ENCODE measurements around the gene ENO2. TPM values are rescaled to one million over a fixed set of nuclear protein-coding genes. Genes with fewer than 3 reads are reported as not detected.

The ENO2 gene
- total RNA-seq, 1 donor from 2014 or later, result 41.8 TPM

DNA sequence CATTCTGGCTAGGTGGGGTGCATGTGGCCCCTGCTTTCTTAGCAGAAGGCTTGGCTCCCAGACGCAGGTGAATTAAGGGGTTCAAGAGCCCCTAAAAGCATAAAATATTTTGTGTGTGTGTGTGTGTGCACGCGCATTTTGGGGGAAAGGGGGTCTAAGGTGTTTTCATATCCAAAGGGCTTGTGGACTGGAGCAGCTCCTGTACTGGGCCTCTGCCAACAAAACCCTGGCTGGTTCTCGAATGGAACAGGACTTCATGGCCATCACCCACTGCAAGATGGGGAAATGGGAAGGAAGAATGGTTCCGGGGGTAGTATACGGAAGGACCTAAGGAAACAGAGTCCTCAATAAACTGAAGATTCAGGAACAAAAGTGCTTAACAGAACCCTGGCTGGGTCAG is 9.5 kb downstream of the ENO2 start:
- intact Hi-C loops (cut with DNase I), result no loop called here
- no peaks in the 10 kb centered on the region for H3K9me3 ChIP-seq
- peaks cover 29% of the 10 kb centered on the region for H3K4me1 ChIP-seq
- no peak for ATAC-seq
- no peaks in the 10 kb centered on the region for H3K36me3 ChIP-seq
- no peak overlapping the region for H3K4me3 ChIP-seq
- H3K27me3 ChIP-seq, result no peaks in the 10 kb centered on the region
- peak overlapping the region; percentile 92 for H3K27ac ChIP-seq
- no peak for DNase-seq
- TF ChIP-seq, protein P1, sequence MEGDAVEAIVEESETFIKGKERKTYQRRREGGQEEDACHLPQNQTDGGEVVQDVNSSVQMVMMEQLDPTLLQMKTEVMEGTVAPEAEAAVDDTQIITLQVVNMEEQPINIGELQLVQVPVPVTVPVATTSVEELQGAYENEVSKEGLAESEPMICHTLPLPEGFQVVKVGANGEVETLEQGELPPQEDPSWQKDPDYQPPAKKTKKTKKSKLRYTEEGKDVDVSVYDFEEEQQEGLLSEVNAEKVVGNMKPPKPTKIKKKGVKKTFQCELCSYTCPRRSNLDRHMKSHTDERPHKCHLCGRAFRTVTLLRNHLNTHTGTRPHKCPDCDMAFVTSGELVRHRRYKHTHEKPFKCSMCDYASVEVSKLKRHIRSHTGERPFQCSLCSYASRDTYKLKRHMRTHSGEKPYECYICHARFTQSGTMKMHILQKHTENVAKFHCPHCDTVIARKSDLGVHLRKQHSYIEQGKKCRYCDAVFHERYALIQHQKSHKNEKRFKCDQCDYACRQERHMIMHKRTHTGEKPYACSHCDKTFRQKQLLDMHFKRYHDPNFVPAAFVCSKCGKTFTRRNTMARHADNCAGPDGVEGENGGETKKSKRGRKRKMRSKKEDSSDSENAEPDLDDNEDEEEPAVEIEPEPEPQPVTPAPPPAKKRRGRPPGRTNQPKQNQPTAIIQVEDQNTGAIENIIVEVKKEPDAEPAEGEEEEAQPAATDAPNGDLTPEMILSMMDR (IDR thresholded peaks at IDR 0.05), result no peak

DNA sequence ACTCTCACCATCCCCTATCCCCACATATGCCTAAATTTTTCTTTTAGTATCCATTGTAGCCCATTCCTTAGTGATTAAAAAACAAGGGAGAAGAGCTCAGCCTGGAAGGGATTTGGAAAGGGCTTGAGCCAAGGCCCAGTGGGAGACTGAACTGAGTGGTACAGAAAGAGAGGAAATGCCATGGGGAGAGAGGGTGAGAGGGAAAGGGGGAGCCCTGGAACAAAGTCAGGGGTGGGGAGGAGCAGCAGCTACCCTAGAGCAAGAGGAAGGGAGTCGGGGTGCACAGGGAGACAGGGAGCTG is 10.8 kb downstream of the ENO2 start:
- no peak for DNase-seq
- no peaks in the 10 kb centered on the region for H3K27me3 ChIP-seq
- TF ChIP-seq, protein P1 (IDR thresholded peaks at IDR 0.05), result no peak
- no peaks in the 10 kb centered on the region for H3K9me3 ChIP-seq
- ATAC-seq, result no peak
- intact Hi-C loops (cut with DNase I), result no loop called here
- peak overlapping the region; percentile 92 for H3K27ac ChIP-seq
- H3K4me1 ChIP-seq, result peaks cover 42% of the 10 kb centered on the region
- no peaks in the 10 kb centered on the region for H3K36me3 ChIP-seq
- H3K4me3 ChIP-seq, result peak overlapping the region; percentile 84

DNA sequence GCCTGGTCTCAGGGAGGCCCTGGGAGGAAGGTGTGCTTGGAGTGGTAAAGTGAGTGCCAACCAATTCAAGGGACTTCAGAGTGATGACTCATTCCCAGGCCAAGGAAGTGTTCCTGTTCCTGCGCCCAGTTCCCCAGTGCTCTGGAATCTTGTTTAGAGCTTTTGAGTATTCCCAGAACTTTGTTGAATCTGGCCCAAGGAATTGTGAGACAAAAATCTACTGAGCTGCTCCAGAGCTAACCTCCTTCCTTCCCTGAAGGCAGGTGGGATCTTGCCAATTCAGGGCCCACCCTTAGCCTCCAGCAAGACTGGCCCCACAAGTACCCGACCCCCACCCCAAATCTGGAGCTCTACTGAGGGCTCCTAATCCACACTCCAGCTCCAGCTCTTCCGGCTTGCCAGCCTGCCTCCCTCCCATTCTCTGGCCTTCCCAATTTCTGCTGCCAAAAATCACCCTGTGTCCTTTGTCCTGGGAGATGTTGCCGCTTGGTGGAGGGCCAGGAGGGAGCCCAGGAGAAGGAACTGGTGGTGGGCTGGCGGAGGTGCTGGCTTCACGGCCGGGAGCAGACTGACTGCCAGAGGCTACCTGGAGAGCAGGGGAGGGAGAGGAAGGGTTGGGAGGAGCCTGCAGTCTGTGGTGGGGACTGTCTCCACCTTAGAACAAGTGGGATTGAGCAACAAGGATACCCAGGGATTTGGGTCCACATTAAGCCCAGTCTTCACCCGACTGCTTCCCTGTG is 11.3 kb downstream of the ENO2 start:
- H3K36me3 ChIP-seq, result no peaks in the 10 kb centered on the region
- TF ChIP-seq, protein P1 (IDR thresholded peaks at IDR 0.05), result no peak
- peak overlapping the region; percentile 92 for H3K27ac ChIP-seq
- peak; percentile 71 for ATAC-seq
- no peaks in the 10 kb centered on the region for H3K9me3 ChIP-seq
- intact Hi-C loops (cut with DNase I), result no loop called here
- H3K27me3 ChIP-seq, result no peaks in the 10 kb centered on the region
- H3K4me1 ChIP-seq, result peaks cover 47% of the 10 kb centered on the region
- peak overlapping the region; percentile 84 for H3K4me3 ChIP-seq
- peak; percentile 82 for DNase-seq

DNA sequence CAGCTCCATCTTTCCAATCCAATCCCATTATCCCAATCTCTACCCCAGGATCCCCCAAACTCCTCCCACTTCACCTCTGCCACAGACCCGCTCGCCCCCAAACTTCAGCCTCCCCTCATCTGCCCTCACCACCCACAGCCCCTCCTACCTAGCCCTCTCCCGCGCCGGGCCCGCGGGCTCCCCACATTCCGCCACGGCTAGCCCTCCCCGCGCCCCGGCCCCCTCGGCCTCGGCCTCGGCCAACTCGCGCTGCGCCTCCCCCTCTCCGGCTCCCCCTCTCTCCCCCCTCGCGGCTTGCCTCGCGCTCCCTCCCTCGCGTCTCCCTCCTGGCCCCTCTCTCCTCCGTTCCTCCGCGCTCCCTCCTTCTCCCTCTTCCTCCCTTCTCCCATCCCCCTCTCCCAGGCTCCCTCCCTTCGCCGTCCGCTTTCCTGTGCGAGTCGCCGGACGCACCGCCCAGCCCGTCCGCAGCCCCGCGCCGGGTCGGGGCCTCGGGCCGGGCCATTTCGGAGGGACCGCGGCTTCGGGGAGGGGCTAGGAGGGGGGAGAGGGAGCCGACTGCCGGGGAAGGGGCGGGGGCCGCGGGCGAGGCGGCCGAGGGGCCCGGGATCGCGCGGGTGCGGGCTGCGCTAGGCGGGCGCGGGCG is 13.1 kb downstream of the ENO2 start, which contains the start of gene ATN1:
TSS of gene ATN1 (plus strand) at position 581 of the 643 bp plus-strand sequence. CDS start 6,043 bp downstream, outside the sequence.
- peak; percentile 68 for ATAC-seq
- DNase-seq, result peak; percentile 90
- Histone ChIP-seq H3K36me3 (no peaks in the 10 kb centered on the region), H3K4me3 (peak within 1 kb of the TSS; percentile 84), H3K27me3 (no peaks in the 10 kb centered on the region), H3K27ac (peak within 1 kb of the TSS; percentile 92), H3K9me3 (no peaks in the 10 kb centered on the region), H3K4me1 (peaks cover 55% of the 10 kb centered on the region)
- intact Hi-C loops (cut with DNase I), result no loop called here
- TF ChIP-seq, protein P1 (IDR thresholded peaks at IDR 0.05), result no peak

DNA sequence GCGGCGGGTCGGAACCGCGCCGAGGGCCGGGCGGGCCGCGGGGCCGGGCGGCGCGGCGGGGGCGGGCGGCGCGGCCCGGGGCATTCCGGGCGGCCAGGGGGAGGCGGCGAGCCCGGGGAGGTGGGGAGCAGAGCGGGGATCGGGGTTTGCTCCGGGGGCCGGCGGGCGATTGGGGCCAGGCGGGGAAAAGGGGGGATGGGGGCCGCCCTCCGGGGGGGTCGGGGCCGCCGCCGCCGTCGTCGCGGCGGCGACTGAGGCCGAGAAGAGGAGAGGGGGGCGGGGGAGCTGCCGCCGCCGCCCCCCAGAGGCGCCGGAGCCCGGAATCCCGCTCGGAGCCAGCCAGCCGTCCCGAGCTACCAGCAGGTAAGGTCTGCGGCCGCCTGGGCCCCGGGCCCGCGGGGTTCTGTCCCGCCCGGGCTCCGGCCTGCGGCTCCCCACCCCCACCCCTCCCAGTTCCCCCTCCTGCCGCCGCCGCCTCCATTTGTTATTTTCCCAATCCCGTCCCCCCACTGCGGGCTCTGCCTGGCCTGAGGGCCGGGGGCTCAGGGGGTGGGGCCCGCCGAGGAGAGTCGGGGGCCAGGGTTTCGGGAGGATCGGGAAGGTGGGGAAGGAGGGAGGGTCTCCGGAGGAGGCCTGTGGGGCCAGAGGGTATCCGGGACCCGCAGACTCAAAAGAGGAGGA is 13.8 kb downstream of the ENO2 start:
- peak; percentile 72 for DNase-seq
- peak; percentile 0 for ATAC-seq

More for the DNA sequence above, 13.8 kb downstream of the ENO2 start:
- intact Hi-C loops (cut with DNase I), result no loop called here
- peaks cover 61% of the 10 kb centered on the region for H3K4me1 ChIP-seq
- TF ChIP-seq, protein P1 (IDR thresholded peaks at IDR 0.05), result no peak
- peak overlapping the region; percentile 84 for H3K4me3 ChIP-seq
- H3K9me3 ChIP-seq, result no peaks in the 10 kb centered on the region
- H3K36me3 ChIP-seq, result peaks cover 5% of the 10 kb centered on the region
- H3K27me3 ChIP-seq, result no peaks in the 10 kb centered on the region
- peak overlapping the region; percentile 90 for H3K27ac ChIP-seq
